K562 (cell line): ENCODE results near the gene PLCG2. TPM values are rescaled to one million over a fixed set of nuclear protein-coding genes. Genes with fewer than 3 reads are reported as not detected.

Experiments used
- ATAC-seq: fragments of 200-7000 bp; cut with Tn5 transposase; 3 replicates; pipeline ENCODE4 v1.9.1; 2020; ENCODE audit warnings: moderate library complexity
- BruUV-seq: library from RNA; stranded (reverse); fragments of 400-500 nt; replicated peaks from 2 replicates; lab custom pipeline; 2021; lab: Mats Ljungman, UMichigan
- CTCF ChIA-PET: fragments of 300-600 bp; formaldehyde crosslinking; extraction: SDS; loops from one replicate; lab custom pipeline; 2021; ENCODE audit warnings: low intra/inter-chr PET ratio; lab: Yijun Ruan, JAX
- POLR2A ChIA-PET: fragments of 300-600, 350-650 bp; sonication (Branson Sonifier 250); formaldehyde crosslinking; extraction: SDS; loops from one replicate; lab custom pipeline; 2021; ENCODE audit warnings: antibody characterized with exemption, inconsistent platforms; lab: Yijun Ruan, JAX
- DNase-seq, 4 experiments: peaks; one replicate each; pipeline versions ENCODE4 v3.0.0 to v3.0.0-alpha.2; 2011 to 2018; ENCODE audit warnings: low spot score in 3 of 4, mixed read lengths in 3 of 4; ENCODE audit errors: extremely low read depth in 1 of 4
- FAIRE-seq: peaks from 2 replicates; lab custom pipeline; 2011; peaks lifted over from hg19 to GRCh38; lab: Jason Lieb, UNC
- H2AFZ ChIP-seq: 2 replicates; pipeline ENCODE4 v1.6.0; 2011; ENCODE audit warnings: low read depth, low read length, control low read depth, inconsistent platforms
- H3K27ac ChIP-seq: fragments of 200-600 bp; 3 replicates; pipeline ENCODE4 v1.8.0; 2011; ENCODE audit warnings: low read depth, mild to moderate bottlenecking, control low read depth, inconsistent platforms, low read length, moderate library complexity, mixed read lengths; ENCODE audit errors: extremely low read depth
- H3K27me3 ChIP-seq, 2 experiments: fragments of 300-600 bp in 1 of 2; 2 replicates in 1 of 2; 3 replicates in 1 of 2; pipeline versions ENCODE4 v1.6.0 to v1.8.0; 2011; ENCODE audit warnings: inconsistent platforms in 2 of 2, low read length in 2 of 2, mild to moderate bottlenecking in 1 of 2, mixed read lengths in 1 of 2, moderate library complexity in 1 of 2; ENCODE audit not compliant: control insufficient read depth in 2 of 2, insufficient read depth in 2 of 2
- H3K36me3 ChIP-seq: fragments of 300-600 bp; 3 replicates; pipeline ENCODE4 v1.8.0; 2011; ENCODE audit warnings: mild to moderate bottlenecking, low read length, inconsistent platforms; ENCODE audit not compliant: control insufficient read depth, insufficient read depth
- H3K4me1 ChIP-seq, 2 experiments: fragments of 200-600 bp in 1 of 2; replicated peaks in 1 of 2; 2 replicates in 1 of 2; 3 replicates in 1 of 2; pipeline versions ENCODE4 v1.5.1 to v1.8.0; 2011; ENCODE audit warnings: inconsistent platforms in 2 of 2, low read length in 2 of 2, mild to moderate bottlenecking in 1 of 2, mixed read lengths in 1 of 2, moderate library complexity in 1 of 2; ENCODE audit not compliant: control insufficient read depth in 2 of 2, insufficient read depth in 2 of 2
- H3K4me2 ChIP-seq: 2 replicates; pipeline ENCODE4 v1.6.1; 2011; ENCODE audit warnings: low read length, control low read depth, inconsistent platforms, mixed read lengths; ENCODE audit not compliant: insufficient read depth
- H3K4me3 ChIP-seq: fragments of 200-600 bp; sonication (generic), shearing (Covaris generic); 2 replicates; pipeline ENCODE4 v1.5.1; 2016; ENCODE audit warnings: control low read depth, inconsistent platforms
- H3K79me2 ChIP-seq: fragments of 200-600 bp; 3 replicates; pipeline ENCODE4 v1.8.0; 2011; ENCODE audit warnings: low read length, inconsistent platforms; ENCODE audit not compliant: control insufficient read depth, insufficient read depth
- H3K9ac ChIP-seq, 2 experiments: 2 replicates each; pipeline versions ENCODE4 v1.6.0 to v1.6.1; 2011; ENCODE audit warnings: low read depth in 2 of 2, low read length in 2 of 2, control low read depth in 1 of 2, inconsistent platforms in 1 of 2, mild to moderate bottlenecking in 1 of 2, mixed read lengths in 1 of 2; ENCODE audit not compliant: insufficient read depth in 1 of 2
- H3K9me1 ChIP-seq: one replicate; pipeline ENCODE4 v1.6.0; 2011; ENCODE audit warnings: inconsistent platforms, mild to moderate bottlenecking, low read length, moderate library complexity; ENCODE audit not compliant: control insufficient read depth, insufficient read depth
- H3K9me3 ChIP-seq: replicated peaks from 2 replicates; pipeline ENCODE4 v1.5.1; 2011; ENCODE audit warnings: low read depth, low read length, inconsistent platforms; ENCODE audit not compliant: control insufficient read depth, insufficient read depth
- H4K20me1 ChIP-seq: replicated peaks from 2 replicates; pipeline ENCODE4 v1.6.1; 2011; ENCODE audit warnings: low read length, inconsistent platforms, mixed read lengths; ENCODE audit not compliant: control insufficient read depth, insufficient read depth
- IFI16 ChIP-seq: fragments of 250-450 bp; sonication (Bioruptor Pico); IDR thresholded peaks from 2 replicates; pipeline ENCODE4 v2.1.2; 2022; ENCODE audit warnings: mild to moderate bottlenecking, inconsistent platforms
- RHOXF2B ChIP-seq: fragments of 250-450 bp; sonication (Bioruptor Pico); conservative IDR thresholded peaks from 2 replicates; pipeline ENCODE4 v1.5.1; 2021
- SAP30 ChIP-seq: fragments of 200-600 bp; sonication (generic); IDR thresholded peaks from 2 replicates; pipeline ENCODE4 v1.6.1; 2012; ENCODE audit warnings: borderline replicate concordance, low read depth, mild to moderate bottlenecking, moderate library complexity, low read length, control low read depth, inconsistent platforms; ENCODE audit not compliant: insufficient read depth, poor library complexity, severe bottlenecking
- SNRNP70 ChIP-seq: fragments of 200-400 bp; formaldehyde crosslinking; optimal IDR thresholded peaks from 2 replicates; pipeline ENCODE3; 2017; ENCODE audit warnings: low read depth, low read length
- ZFP36 ChIP-seq: fragments of 150-350 bp; IDR thresholded peaks from 2 replicates; pipeline ENCODE4 v1.6.1; 2018; ENCODE audit warnings: low read length, low read depth; ENCODE audit not compliant: partially characterized antibody
- ZNF124 ChIP-seq: sonication (generic); formaldehyde crosslinking; IDR thresholded peaks from 2 replicates; pipeline ENCODE4 v1.8.1; 2022; ENCODE audit warnings: missing genetic modification reagents
- ZNF232 ChIP-seq: sonication (generic); formaldehyde crosslinking; IDR thresholded peaks from 2 replicates; pipeline ENCODE4 v1.8.0; 2022; ENCODE audit warnings: mild to moderate bottlenecking, missing genetic modification reagents
- ZNF717 ChIP-seq: fragments of 250-450 bp; sonication (Bioruptor Pico); IDR thresholded peaks from 2 replicates; pipeline ENCODE4 v1.5.0; 2021
- WGBS: fragments of 100-300 bp; shearing (Covaris generic); methylation state at CpG from one replicate; pipeline ENCODE4 v1.1.6; 2016; ENCODE audit warnings: low coverage, mixed read lengths; ENCODE audit not compliant: insufficient coverage; ENCODE audit errors: missing lambda C conversion rate; 5-methylcytosine and 5-hydroxymethylcytosine counted together
- in situ Hi-C: fragments of 300-500 bp; cut with MboI; formaldehyde crosslinking; loops from 4 replicates; pipeline ENCODE4 v1.15.0; 2018; ENCODE audit warnings: inconsistent platforms, mixed read lengths
- intact Hi-C: fragments of 100-400 bp; cut with micrococcal nuclease; formaldehyde crosslinking; loops from 2 replicates; pipeline ENCODE4 v1.14.2; 2022
- polyA plus RNA-seq, 8 experiments: library from polyadenylated mRNA; depleted of rRNA in 4 of 8; stranded (reverse) in 5 of 8; unstranded in 3 of 8; fragments of >200 nt; fragmentation: Nextera tagmentation in 2 of 8; fragmentation: Illumina TruSeq in 1 of 8; extraction: Ambion mirVana in 2 of 8; extraction: Trizol in 1 of 8; gene quantifications; 2 replicates each; pipeline versions ENCODE4 v1.2.1 to v1.2.3, GENCODE V29; 2011 to 2014; ENCODE audit warnings: inconsistent platforms in 1 of 8, missing spikeins in 1 of 8
- total RNA-seq, 7 experiments: library from RNA; depleted of rRNA in 6 of 7; stranded (reverse); fragments of >200 nt in 6 of 7; fragmentation: Illumina TruSeq in 2 of 7; extraction: Trizol in 2 of 7; gene quantifications; 2 replicates each; pipeline versions ENCODE4 v1.2.1 to v1.2.3, GENCODE V29; 2011 to 2021; ENCODE audit warnings: low replicate concordance in 1 of 7
- TF ChIP-seq, protein P1 (sequence below): sonication (generic); formaldehyde crosslinking; IDR thresholded peaks from 2 replicates; pipeline ENCODE4 v1.8.0; 2022; ENCODE audit warnings: missing genetic modification reagents, mild to moderate bottlenecking, borderline replicate concordance
- TF ChIP-seq, protein P2 (sequence below): fragments of 450-650 bp; IDR thresholded peaks from 2 replicates; pipeline ENCODE4 v1.6.1; 2017; ENCODE audit warnings: antibody characterized with exemption
- TF ChIP-seq, protein P3 (sequence below): fragments of 450-650 bp; IDR thresholded peaks from 2 replicates; pipeline ENCODE4 v1.6.1; 2016; ENCODE audit warnings: low read depth, mild to moderate bottlenecking, moderate library complexity
- TF ChIP-seq, protein P4 (sequence below), 2 experiments: fragments of 450-650 bp in 1 of 2; sonication (generic) in 1 of 2; formaldehyde crosslinking in 1 of 2; IDR thresholded peaks in 1 of 2; conservative IDR thresholded peaks in 1 of 2; 2 replicates each; pipeline versions ENCODE4 v1.6.1 to v1.8.1; 2016 to 2023; ENCODE audit warnings: mild to moderate bottlenecking in 2 of 2, moderate library complexity in 2 of 2, inconsistent platforms in 1 of 2, missing genetic modification reagents in 1 of 2

The PLCG2 gene
- total and polyA plus RNA-seq, 9 of the 15 experiments (the other 6 are each of a cell fraction or from before 2014, with no cell fraction given) = 0.94 to 7.1 (median 3.1) TPM

DNA sequence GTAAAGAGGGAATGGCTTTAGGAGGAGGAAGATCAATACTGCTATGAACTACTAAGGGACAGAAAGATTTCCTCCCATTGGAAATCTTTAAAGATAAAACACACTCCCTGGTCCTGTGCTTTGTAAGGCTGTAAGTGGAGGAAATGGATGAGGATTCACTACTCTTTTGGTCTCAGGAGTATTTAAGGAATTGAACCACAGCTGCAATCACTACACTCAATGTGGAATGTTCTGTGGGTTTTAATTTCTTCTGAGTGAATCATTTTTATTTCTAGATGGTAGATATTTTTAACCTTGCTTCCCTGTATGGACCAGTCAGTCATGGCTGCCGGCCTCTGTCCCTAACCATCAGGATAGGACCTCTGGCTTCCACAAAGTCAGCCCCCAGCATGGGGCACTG, 166.6 kb downstream of the PLCG2 start:
- 0% methylated on average over 1 of the region's 1 CpG for WGBS
- intact Hi-C loops = no loop called here
- TF ChIP-seq RHOXF2B (CRISPR knock-in tag) (no peak), ZNF124 (CRISPR knock-in tag) (no peak), IFI16 (no peak), SNRNP70 (no peak), ZNF717 (CRISPR knock-in tag) (no peak), ZNF232 (CRISPR knock-in tag) (no peak), ZFP36 (no peak), SAP30 (no peak)
- TF ChIP-seq, protein P1, sequence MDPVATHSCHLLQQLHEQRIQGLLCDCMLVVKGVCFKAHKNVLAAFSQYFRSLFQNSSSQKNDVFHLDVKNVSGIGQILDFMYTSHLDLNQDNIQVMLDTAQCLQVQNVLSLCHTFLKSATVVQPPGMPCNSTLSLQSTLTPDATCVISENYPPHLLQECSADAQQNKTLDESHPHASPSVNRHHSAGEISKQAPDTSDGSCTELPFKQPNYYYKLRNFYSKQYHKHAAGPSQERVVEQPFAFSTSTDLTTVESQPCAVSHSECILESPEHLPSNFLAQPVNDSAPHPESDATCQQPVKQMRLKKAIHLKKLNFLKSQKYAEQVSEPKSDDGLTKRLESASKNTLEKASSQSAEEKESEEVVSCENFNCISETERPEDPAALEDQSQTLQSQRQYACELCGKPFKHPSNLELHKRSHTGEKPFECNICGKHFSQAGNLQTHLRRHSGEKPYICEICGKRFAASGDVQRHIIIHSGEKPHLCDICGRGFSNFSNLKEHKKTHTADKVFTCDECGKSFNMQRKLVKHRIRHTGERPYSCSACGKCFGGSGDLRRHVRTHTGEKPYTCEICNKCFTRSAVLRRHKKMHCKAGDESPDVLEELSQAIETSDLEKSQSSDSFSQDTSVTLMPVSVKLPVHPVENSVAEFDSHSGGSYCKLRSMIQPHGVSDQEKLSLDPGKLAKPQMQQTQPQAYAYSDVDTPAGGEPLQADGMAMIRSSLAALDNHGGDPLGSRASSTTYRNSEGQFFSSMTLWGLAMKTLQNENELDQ (CRISPR knock-in tag) = no peak
- TF ChIP-seq, protein P2, sequence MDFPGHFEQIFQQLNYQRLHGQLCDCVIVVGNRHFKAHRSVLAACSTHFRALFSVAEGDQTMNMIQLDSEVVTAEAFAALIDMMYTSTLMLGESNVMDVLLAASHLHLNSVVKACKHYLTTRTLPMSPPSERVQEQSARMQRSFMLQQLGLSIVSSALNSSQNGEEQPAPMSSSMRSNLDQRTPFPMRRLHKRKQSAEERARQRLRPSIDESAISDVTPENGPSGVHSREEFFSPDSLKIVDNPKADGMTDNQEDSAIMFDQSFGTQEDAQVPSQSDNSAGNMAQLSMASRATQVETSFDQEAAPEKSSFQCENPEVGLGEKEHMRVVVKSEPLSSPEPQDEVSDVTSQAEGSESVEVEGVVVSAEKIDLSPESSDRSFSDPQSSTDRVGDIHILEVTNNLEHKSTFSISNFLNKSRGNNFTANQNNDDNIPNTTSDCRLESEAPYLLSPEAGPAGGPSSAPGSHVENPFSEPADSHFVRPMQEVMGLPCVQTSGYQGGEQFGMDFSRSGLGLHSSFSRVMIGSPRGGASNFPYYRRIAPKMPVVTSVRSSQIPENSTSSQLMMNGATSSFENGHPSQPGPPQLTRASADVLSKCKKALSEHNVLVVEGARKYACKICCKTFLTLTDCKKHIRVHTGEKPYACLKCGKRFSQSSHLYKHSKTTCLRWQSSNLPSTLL = no peak
- TF ChIP-seq, protein P3, sequence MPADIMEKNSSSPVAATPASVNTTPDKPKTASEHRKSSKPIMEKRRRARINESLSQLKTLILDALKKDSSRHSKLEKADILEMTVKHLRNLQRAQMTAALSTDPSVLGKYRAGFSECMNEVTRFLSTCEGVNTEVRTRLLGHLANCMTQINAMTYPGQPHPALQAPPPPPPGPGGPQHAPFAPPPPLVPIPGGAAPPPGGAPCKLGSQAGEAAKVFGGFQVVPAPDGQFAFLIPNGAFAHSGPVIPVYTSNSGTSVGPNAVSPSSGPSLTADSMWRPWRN = no peak
- TF ChIP-seq, protein P4, sequence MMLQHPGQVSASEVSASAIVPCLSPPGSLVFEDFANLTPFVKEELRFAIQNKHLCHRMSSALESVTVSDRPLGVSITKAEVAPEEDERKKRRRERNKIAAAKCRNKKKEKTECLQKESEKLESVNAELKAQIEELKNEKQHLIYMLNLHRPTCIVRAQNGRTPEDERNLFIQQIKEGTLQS (IDR thresholded peaks at IDR 0.05) = no peak
- TF ChIP-seq, protein P4 (CRISPR knock-in tag; conservative IDR thresholded peaks at IDR 0.05) = no peak

More for the DNA sequence above, 166.6 kb downstream of the PLCG2 start:
- Histone ChIP-seq H2AFZ (no peak overlapping the region), H3K79me2 (no peaks in the 10 kb centered on the region), H3K36me3 (no peaks in the 10 kb centered on the region), H3K9me3 (no peaks in the 10 kb centered on the region), H3K9me1 (no peaks in the 10 kb centered on the region), H3K27me3 (peaks cover 3 to 16% of the 10 kb centered on the region in 2 experiments; a peak in 2 of 5 replicates), H3K27ac (no peak overlapping the region), H3K4me1 (no peaks in the 10 kb centered on the region), H3K4me3 (no peak overlapping the region), H3K9ac (no peak overlapping the region), H3K4me2 (no peak overlapping the region), H4K20me1 (no peaks in the 10 kb centered on the region)
- FAIRE-seq = no peak
- no peak for ATAC-seq
- CTCF ChIA-PET = interaction anchor here (0.6 kb wide), 1 partner anchor 45 kb away, joined by 5 read pairs; no protein-coding TSS in a partner anchor
- DNase-seq = no peak
- in situ Hi-C loops = no loop called here
- POLR2A ChIA-PET = no interaction called here
- no TSS peak for BruUV-seq
